HepG2 (cell line): Measurements from ENCODE around the gene SEMA5B. TPM values are rescaled to one million over a fixed set of nuclear protein-coding genes. Genes with fewer than 3 reads are reported as not detected.

ENCODE experiments used
- AGO1 ChIP-seq: fragments of 200-400 bp; formaldehyde crosslinking; IDR thresholded peaks from 2 replicates; pipeline ENCODE4 v1.6.1; 2017; ENCODE audit warnings: mild to moderate bottlenecking, low read depth, low read length, moderate library complexity; ENCODE audit not compliant: poor library complexity, severe bottlenecking
- CTCF ChIP-seq: sonication (generic); formaldehyde crosslinking; IDR thresholded peaks from 2 replicates; pipeline ENCODE4 v1.5.0; 2020; ENCODE audit warnings: mild to moderate bottlenecking, missing genetic modification reagents, moderate library complexity
- MXD4 ChIP-seq: IDR thresholded peaks from 2 replicates; pipeline ENCODE4 v1.6.1; 2016; ENCODE audit warnings: mild to moderate bottlenecking, missing biosample characterization, missing genetic modification reagents
- MXI1 ChIP-seq: IDR thresholded peaks from 3 replicates; pipeline ENCODE4 v1.6.1; 2012; ENCODE audit warnings: low read depth, low read length, inconsistent platforms, borderline replicate concordance
- MYPOP ChIP-seq: sonication (generic); formaldehyde crosslinking; IDR thresholded peaks from 2 replicates; pipeline ENCODE4 v1.8.1; 2023; ENCODE audit warnings: mild to moderate bottlenecking, moderate library complexity, missing genetic modification reagents
- NKX3-1 ChIP-seq: sonication (generic); formaldehyde crosslinking; IDR thresholded peaks from 2 replicates; pipeline ENCODE4 v1.5.0; 2020; ENCODE audit warnings: missing genetic modification reagents
- NR1H2 ChIP-seq: sonication (generic); formaldehyde crosslinking; IDR thresholded peaks from 2 replicates; pipeline ENCODE4 v1.8.1; 2022; ENCODE audit warnings: low read depth, missing genetic modification reagents, borderline replicate concordance
- ZBTB25 ChIP-seq: IDR thresholded peaks from 2 replicates; pipeline ENCODE4 v1.6.1; 2018; ENCODE audit warnings: missing genetic modification reagents
- ZMAT3 ChIP-seq: sonication (generic); formaldehyde crosslinking; conservative IDR thresholded peaks from 2 replicates; pipeline ENCODE4 v1.7.0; 2021; ENCODE audit warnings: missing genetic modification reagents
- ZNF496 ChIP-seq: sonication (generic); formaldehyde crosslinking; IDR thresholded peaks from 2 replicates; pipeline ENCODE4 v1.8.1; 2023; ENCODE audit warnings: mild to moderate bottlenecking, moderate library complexity, missing genetic modification reagents; ENCODE audit not compliant: insufficient replicate concordance
- polyA plus RNA-seq, 8 experiments: library from polyadenylated mRNA; depleted of rRNA in 3 of 8; stranded (reverse) in 7 of 8; unstranded in 1 of 8; fragments of >200 nt; fragmentation: Illumina TruSeq in 4 of 8; extraction: Trizol in 4 of 8; gene quantifications; 2 replicates each; pipeline versions ENCODE4 v1.2.1 to v1.2.3, GENCODE V29; 2011 to 2016; ENCODE audit warnings: low read depth in 4 of 8, missing spikeins in 1 of 8, mixed read lengths in 1 of 8; ENCODE audit not compliant: insufficient read depth in 1 of 8
- total RNA-seq, 5 experiments: library from RNA; depleted of rRNA; stranded (reverse); fragments of >200 nt; fragmentation: Illumina TruSeq; extraction: Trizol; gene quantifications; 2 replicates each; pipeline ENCODE4 v1.2.3, GENCODE V29; 2016; ENCODE audit warnings: low read depth in 1 of 5

The SEMA5B gene
- total and polyA plus RNA-seq, 2 of the 13 experiments (the other 11 are each of a cell fraction or from before 2014, with no cell fraction given) = not detected

- no peak for TF ChIP-seq MXI1
- no peak for TF ChIP-seq ZBTB25 (CRISPR knock-in tag)
- TF ChIP-seq AGO1 = no peak
- no peak for TF ChIP-seq NR1H2
- no peak for TF ChIP-seq ZMAT3 (CRISPR knock-in tag)
- TF ChIP-seq MYPOP (CRISPR knock-in tag) = no peak
- TF ChIP-seq CTCF (CRISPR knock-in tag) = no peak
- no peak for TF ChIP-seq MXD4
- no peak for TF ChIP-seq ZNF496
- no peak for TF ChIP-seq NKX3-1 (CRISPR knock-in tag)
Measured at GRCh38 chr3:122956693-122957455, 70.7 kb downstream of the SEMA5B start (continued).
